HG02623 (cell line): ENCODE data around the gene MAST4.

Experiments used
- ATAC-seq: cut with Tn5 transposase; IDR thresholded peaks from one replicate; pipeline ENCODE4 v1.9.1; 2021; ENCODE audit warnings: moderate library complexity; ENCODE audit not compliant: unreplicated experiment

Gene MAST4

GRCh38 chr5:66867618-66868322, 271.6 kb downstream of the MAST4 start:
- no peak for ATAC-seq

GRCh38 chr5:66869347-66869746, 273.2 kb downstream of the MAST4 start:
- no peak for ATAC-seq

GRCh38 chr5:66870708-66871107, 274.5 kb downstream of the MAST4 start:
- no peak for ATAC-seq

GRCh38 chr5:66871651-66872050, 275.5 kb downstream of the MAST4 start:
- no peak for ATAC-seq

GRCh38 chr5:66872736-66873331, 276.6 kb downstream of the MAST4 start:
- ATAC-seq = no peak

GRCh38 chr5:66874004-66874403, 277.8 kb downstream of the MAST4 start:
- no peak for ATAC-seq

GRCh38 chr5:66875315-66875714, 279.1 kb downstream of the MAST4 start:
- ATAC-seq = no peak

GRCh38 chr5:66876266-66876807, 280.1 kb downstream of the MAST4 start:
- no peak for ATAC-seq

GRCh38 chr5:66877843-66878242, 281.6 kb downstream of the MAST4 start:
- no peak for ATAC-seq

GRCh38 chr5:66880401-66880800, 284.2 kb downstream of the MAST4 start:
- ATAC-seq = no peak

GRCh38 chr5:66881480-66882161, 285.4 kb downstream of the MAST4 start:
- no peak for ATAC-seq

GRCh38 chr5:66882606-66883227, 286.5 kb downstream of the MAST4 start:
- ATAC-seq = no peak

GRCh38 chr5:66884564-66885243, 288.5 kb downstream of the MAST4 start:
- no peak for ATAC-seq

- ATAC-seq = no peak
Measured at GRCh38 chr5:66886941-66887340, 290.7 kb downstream of the MAST4 start.

- no peak for ATAC-seq
Measured at GRCh38 chr5:66888613-66889012, 292.4 kb downstream of the MAST4 start.

GRCh38 chr5:66889056-66889455, 292.9 kb downstream of the MAST4 start:
- no peak for ATAC-seq

- ATAC-seq = no peak
Measured at GRCh38 chr5:66889524-66889923, 293.3 kb downstream of the MAST4 start.

- ATAC-seq = no peak
Measured at GRCh38 chr5:66891184-66891925, 295.2 kb downstream of the MAST4 start.

- no peak for ATAC-seq
Measured at GRCh38 chr5:66892716-66893115, 296.5 kb downstream of the MAST4 start.
